HG03103 (cell line): ENCODE results near the gene FGGY.

Experiments
- ATAC-seq: cut with Tn5 transposase; IDR thresholded peaks from one replicate; pipeline ENCODE4 v1.9.1; 2021; ENCODE audit warnings: low read depth; ENCODE audit not compliant: unreplicated experiment

Gene FGGY

GRCh38 chr1:59686574-59686973, 389.7 kb downstream of the FGGY start:
- ATAC-seq, result no peak

GRCh38 chr1:59687081-59687480, 390.2 kb downstream of the FGGY start:
- no peak for ATAC-seq

- no peak for ATAC-seq
These were observed 392.1 kb downstream of the FGGY start for GRCh38 chr1:59688976-59689375.

GRCh38 chr1:59689730-59690129, 392.8 kb downstream of the FGGY start:
- no peak for ATAC-seq

- ATAC-seq, result no peak
These were observed 393.5 kb downstream of the FGGY start for GRCh38 chr1:59690171-59690930.

- ATAC-seq, result no peak
These were observed 394.4 kb downstream of the FGGY start for GRCh38 chr1:59691261-59691660.

- ATAC-seq, result no peak
These were observed 395.7 kb downstream of the FGGY start for GRCh38 chr1:59692591-59692990.

- no peak for ATAC-seq
These were observed 396.5 kb downstream of the FGGY start for GRCh38 chr1:59693406-59693805.

- no peak for ATAC-seq
These were observed 398.4 kb downstream of the FGGY start for GRCh38 chr1:59695252-59695651.

- ATAC-seq, result no peak
These were observed 399.7 kb downstream of the FGGY start for GRCh38 chr1:59696421-59697115.

- ATAC-seq, result no peak
These were observed 400.4 kb downstream of the FGGY start for GRCh38 chr1:59697150-59697800.

- no peak for ATAC-seq
These were observed 401.5 kb downstream of the FGGY start for GRCh38 chr1:59698386-59698785.

- ATAC-seq, result no peak
These were observed 402.4 kb downstream of the FGGY start for GRCh38 chr1:59699227-59699847.

- no peak for ATAC-seq
These were observed 404.5 kb downstream of the FGGY start for GRCh38 chr1:59701376-59701775.

- no peak for ATAC-seq
These were observed 406.5 kb downstream of the FGGY start for GRCh38 chr1:59703226-59703917.

GRCh38 chr1:59703918-59704378, 407.1 kb downstream of the FGGY start:
- ATAC-seq, result no peak

GRCh38 chr1:59704716-59705115, 407.8 kb downstream of the FGGY start:
- no peak for ATAC-seq

- ATAC-seq, result no peak
These were observed 408.8 kb downstream of the FGGY start for GRCh38 chr1:59705466-59706302.

- ATAC-seq, result no peak
These were observed 409.4 kb downstream of the FGGY start for GRCh38 chr1:59706303-59706599.
